Thyroid gland (tissue), 4 donors: ENCODE results near the gene ENGASE. TPM values are rescaled to one million over a fixed set of nuclear protein-coding genes. Genes with fewer than 3 reads are reported as not detected.

Experiments
- DNase-seq, 2 donors: peaks; one replicate each; pipeline ENCODE4 v3.0.0-alpha.2; 2019
- H3K27ac ChIP-seq, 3 donors: fragments of 200-600 bp; sonication (generic); 1 replicate in 2 of 3; 2 replicates in 1 of 3; pipeline ENCODE4 v1.5.1; 2016 to 2019; ENCODE audit warnings: mild to moderate bottlenecking in 1 of 3, moderate library complexity in 1 of 3
- H3K27me3 ChIP-seq: fragments of 200-600 bp; sonication (generic); one replicate; pipeline ENCODE4 v1.5.1; 2019
- H3K36me3 ChIP-seq, 2 donors: fragments of 200-600 bp; sonication (generic); one replicate each; pipeline ENCODE4 v1.5.1; 2016 to 2019
- H3K4me1 ChIP-seq, 2 donors: fragments of 200-600 bp; sonication (generic); one replicate each; pipeline ENCODE4 v1.5.1; 2017 to 2019
- H3K4me3 ChIP-seq, 3 donors: fragments of 200-600 bp; sonication (generic); replicated peaks in 1 of 3; 1 replicate in 2 of 3; 2 replicates in 1 of 3; pipeline ENCODE4 v1.5.1; 2016; ENCODE audit warnings: mild to moderate bottlenecking in 1 of 3
- H3K9me3 ChIP-seq: fragments of 200-600 bp; sonication (generic); one replicate; pipeline ENCODE4 v1.5.1; 2017
- POLR2A ChIP-seq, 2 donors: fragments of 450-650 bp; IDR thresholded peaks; one replicate each; pipeline ENCODE4 v1.6.1; 2017; ENCODE audit warnings: antibody characterized with exemption in 2 of 2, mild to moderate bottlenecking in 2 of 2, moderate library complexity in 1 of 2
- WGBS, 2 donors: methylation state at CpG; one replicate each; pipeline ENCODE4 v1.1.5; 2017; 5-methylcytosine and 5-hydroxymethylcytosine counted together
- intact Hi-C: fragments of 100-400 bp; cut with DNase I; formaldehyde crosslinking; loops from one replicate; pipeline ENCODE4 v1.15.1; 2023
- total RNA-seq, 4 donors: library from RNA; depleted of rRNA; stranded (reverse); fragments of >200 nt; gene quantifications; one replicate each; pipeline ENCODE4 v1.2.3, GENCODE V29; 2016
- TF ChIP-seq, protein P1 (sequence below), 6 experiments: fragments of 200-600 bp in 3 of 6; fragments of 450-650 bp in 3 of 6; sonication (generic) in 3 of 6; IDR thresholded peaks; one replicate each; pipeline ENCODE4 v1.5.1; 2016 to 2019; ENCODE audit warnings: antibody characterized with exemption in 6 of 6, mild to moderate bottlenecking in 2 of 6, inconsistent platforms in 1 of 6, moderate library complexity in 1 of 6

ENGASE gene
- total RNA-seq, 4 donors from 2014 or later, result 23.9 to 37.1 (median 31.2) TPM

DNA sequence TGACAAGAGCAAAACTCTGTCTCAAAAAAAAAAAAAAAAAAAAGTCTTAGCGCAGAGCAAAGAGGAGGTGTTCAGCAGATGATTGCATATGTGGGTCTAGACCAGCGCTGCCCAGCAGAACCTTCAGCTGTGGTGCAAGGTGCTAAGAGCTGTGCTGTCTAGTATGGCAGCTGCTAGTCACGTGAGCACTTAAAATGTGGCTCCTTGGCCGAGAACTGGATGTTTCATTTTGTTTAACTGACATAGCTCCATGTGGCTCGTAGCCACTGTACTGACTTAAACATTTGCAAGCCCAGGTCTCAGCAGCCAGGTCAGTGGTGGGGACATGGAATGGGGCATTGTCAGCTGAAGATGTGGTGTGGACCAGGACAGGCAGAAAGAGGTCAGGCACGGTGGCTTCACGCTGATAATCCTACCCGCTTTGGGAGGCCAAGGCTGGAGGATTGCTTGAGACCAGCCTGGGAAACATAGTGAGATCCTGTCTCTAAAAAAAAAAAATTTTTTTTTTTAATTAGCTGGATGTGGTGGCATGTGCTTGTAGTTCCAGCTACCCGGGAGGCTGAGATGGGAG, 41.5 kb upstream of the ENGASE start:
- Histone ChIP-seq H3K27me3 (no peaks in the 10 kb centered on the region), H3K4me3 (no peak overlapping the region), H3K36me3 (no peaks in the 10 kb centered on the region), H3K9me3 (no peaks in the 10 kb centered on the region), H3K4me1 (peaks cover 0 to 25% of the 10 kb centered on the region in 2 donors), H3K27ac (no peak overlapping the region)
- WGBS, 2 donors, result 87 to 92% methylated on average over 9 of the region's 9 CpGs
- intact Hi-C loops, result no loop called here
- DNase-seq, result no peak
- TF ChIP-seq, protein P1, sequence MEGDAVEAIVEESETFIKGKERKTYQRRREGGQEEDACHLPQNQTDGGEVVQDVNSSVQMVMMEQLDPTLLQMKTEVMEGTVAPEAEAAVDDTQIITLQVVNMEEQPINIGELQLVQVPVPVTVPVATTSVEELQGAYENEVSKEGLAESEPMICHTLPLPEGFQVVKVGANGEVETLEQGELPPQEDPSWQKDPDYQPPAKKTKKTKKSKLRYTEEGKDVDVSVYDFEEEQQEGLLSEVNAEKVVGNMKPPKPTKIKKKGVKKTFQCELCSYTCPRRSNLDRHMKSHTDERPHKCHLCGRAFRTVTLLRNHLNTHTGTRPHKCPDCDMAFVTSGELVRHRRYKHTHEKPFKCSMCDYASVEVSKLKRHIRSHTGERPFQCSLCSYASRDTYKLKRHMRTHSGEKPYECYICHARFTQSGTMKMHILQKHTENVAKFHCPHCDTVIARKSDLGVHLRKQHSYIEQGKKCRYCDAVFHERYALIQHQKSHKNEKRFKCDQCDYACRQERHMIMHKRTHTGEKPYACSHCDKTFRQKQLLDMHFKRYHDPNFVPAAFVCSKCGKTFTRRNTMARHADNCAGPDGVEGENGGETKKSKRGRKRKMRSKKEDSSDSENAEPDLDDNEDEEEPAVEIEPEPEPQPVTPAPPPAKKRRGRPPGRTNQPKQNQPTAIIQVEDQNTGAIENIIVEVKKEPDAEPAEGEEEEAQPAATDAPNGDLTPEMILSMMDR (IDR thresholded peaks at IDR 0.05), result no peak
- TF ChIP-seq POLR2A (IDR thresholded peaks at IDR 0.05), result no peak

DNA sequence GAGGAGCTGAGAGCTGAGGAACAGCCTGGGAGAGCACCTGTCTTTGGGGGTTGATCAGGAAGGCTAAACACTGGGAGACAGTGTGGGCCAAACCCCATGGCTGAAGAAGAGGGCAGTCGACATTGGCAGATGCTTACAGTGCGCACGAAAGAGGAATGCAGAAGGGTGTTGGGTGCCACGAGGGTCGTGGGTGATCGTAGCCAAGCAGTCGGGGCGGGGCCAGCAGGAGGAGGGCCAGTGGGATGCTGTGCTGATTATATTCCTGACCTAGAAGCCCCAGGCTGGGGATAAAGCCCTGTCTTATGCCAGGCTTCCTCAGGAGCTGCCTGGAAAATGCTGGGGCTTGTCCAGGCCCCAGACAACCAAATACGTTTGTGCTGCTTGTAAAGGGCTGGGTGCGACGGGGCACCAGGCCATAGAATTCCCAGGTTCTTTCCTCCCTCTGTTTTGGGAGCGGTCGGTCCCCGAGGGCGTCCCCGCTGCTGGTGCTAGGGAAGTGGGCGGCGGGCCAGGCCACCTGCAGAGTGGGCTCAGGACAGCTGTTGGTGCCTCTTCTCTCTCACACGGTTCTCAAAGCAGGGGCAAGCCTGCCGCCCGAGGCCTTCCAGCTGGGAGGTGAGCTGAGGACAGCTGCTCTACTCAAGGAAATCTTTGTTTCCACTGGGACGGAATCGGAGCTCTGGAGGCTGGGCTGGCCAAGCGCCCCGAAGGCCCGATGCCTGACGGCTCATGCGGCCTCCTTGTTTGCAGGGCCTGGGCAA, 40.7 kb upstream of the ENGASE start:
- H3K9me3 ChIP-seq, result no peaks in the 10 kb centered on the region
- intact Hi-C loops, result no loop called here
- H3K4me1 ChIP-seq, result peaks cover 0 to 23% of the 10 kb centered on the region in 2 donors
- no peaks in the 10 kb centered on the region for H3K27me3 ChIP-seq
- H3K27ac ChIP-seq, result no peak overlapping the region
- DNase-seq, result no peak
- H3K4me3 ChIP-seq, result no peak overlapping the region
- TF ChIP-seq POLR2A (IDR thresholded peaks at IDR 0.05), result no peak
- TF ChIP-seq, protein P1 (IDR thresholded peaks at IDR 0.05), result no peak
- WGBS, 2 donors, result 67 to 72% methylated on average over 16 to 28 of the region's 28 CpGs
- H3K36me3 ChIP-seq, result no peaks in the 10 kb centered on the region

- H3K27ac ChIP-seq, result no peak overlapping the region
- whole genome bisulfite sequencing, 2 donors, result 80% methylated on average over 8 of the region's 8 CpGs
- H3K27me3 ChIP-seq, result no peaks in the 10 kb centered on the region
- H3K36me3 ChIP-seq, result no peaks in the 10 kb centered on the region
- peaks cover 0 to 23% of the 10 kb centered on the region in 2 donors for H3K4me1 ChIP-seq
- TF ChIP-seq, protein P1 (IDR thresholded peaks at IDR 0.05), result no peak
- no peak for TF ChIP-seq POLR2A (IDR thresholded peaks at IDR 0.05)
- intact Hi-C loops, result no loop called here
- no peak overlapping the region for H3K4me3 ChIP-seq
- H3K9me3 ChIP-seq, result no peaks in the 10 kb centered on the region
- no peak for DNase-seq
Measured at GRCh38 chr17:79034931-79035485, 39.6 kb upstream of the ENGASE start.

GRCh38 chr17:79035686-79036085, 38.9 kb upstream of the ENGASE start:
- WGBS, 2 donors, result 90 to 93% methylated on average over 6 of the region's 6 CpGs
- no peaks in the 10 kb centered on the region for H3K27me3 ChIP-seq
- TF ChIP-seq POLR2A (IDR thresholded peaks at IDR 0.05), result no peak
- TF ChIP-seq, protein P1 (IDR thresholded peaks at IDR 0.05), result no peak
- no peak overlapping the region for H3K27ac ChIP-seq
- peaks cover 0 to 23% of the 10 kb centered on the region in 2 donors for H3K4me1 ChIP-seq
- no peaks in the 10 kb centered on the region for H3K9me3 ChIP-seq
- intact Hi-C loops, result no loop called here
- H3K36me3 ChIP-seq, result no peaks in the 10 kb centered on the region
- H3K4me3 ChIP-seq, result no peak overlapping the region
- DNase-seq, result no peak

- DNase-seq, result no peak
- peaks cover 0 to 23% of the 10 kb centered on the region in 2 donors for H3K4me1 ChIP-seq
- no peaks in the 10 kb centered on the region for H3K9me3 ChIP-seq
- no peak for TF ChIP-seq POLR2A (IDR thresholded peaks at IDR 0.05)
- TF ChIP-seq, protein P1 (IDR thresholded peaks at IDR 0.05), result no peak
- H3K27me3 ChIP-seq, result no peaks in the 10 kb centered on the region
- WGBS, 2 donors, result 97 to 98% methylated on average over 6 of the region's 6 CpGs
- intact Hi-C loops, result no loop called here
- H3K36me3 ChIP-seq, result no peaks in the 10 kb centered on the region
- H3K4me3 ChIP-seq, result no peak overlapping the region
- H3K27ac ChIP-seq, result no peak overlapping the region
Measured at GRCh38 chr17:79036181-79036580, 38.4 kb upstream of the ENGASE start.
